ENCODE measurements around the gene GZF1.
A peak's percentile ranks its signal among the peaks of the same experiment; 100 is the strongest.

Gene GZF1

GRCh38 chr20:23401051-23401450 is 39.1 kb downstream of the GZF1 start:
- H3K4me3 ChIP-seq (ENCODE audit: low read length), result no peak overlapping the region
- TF ChIP-seq, protein P1, sequence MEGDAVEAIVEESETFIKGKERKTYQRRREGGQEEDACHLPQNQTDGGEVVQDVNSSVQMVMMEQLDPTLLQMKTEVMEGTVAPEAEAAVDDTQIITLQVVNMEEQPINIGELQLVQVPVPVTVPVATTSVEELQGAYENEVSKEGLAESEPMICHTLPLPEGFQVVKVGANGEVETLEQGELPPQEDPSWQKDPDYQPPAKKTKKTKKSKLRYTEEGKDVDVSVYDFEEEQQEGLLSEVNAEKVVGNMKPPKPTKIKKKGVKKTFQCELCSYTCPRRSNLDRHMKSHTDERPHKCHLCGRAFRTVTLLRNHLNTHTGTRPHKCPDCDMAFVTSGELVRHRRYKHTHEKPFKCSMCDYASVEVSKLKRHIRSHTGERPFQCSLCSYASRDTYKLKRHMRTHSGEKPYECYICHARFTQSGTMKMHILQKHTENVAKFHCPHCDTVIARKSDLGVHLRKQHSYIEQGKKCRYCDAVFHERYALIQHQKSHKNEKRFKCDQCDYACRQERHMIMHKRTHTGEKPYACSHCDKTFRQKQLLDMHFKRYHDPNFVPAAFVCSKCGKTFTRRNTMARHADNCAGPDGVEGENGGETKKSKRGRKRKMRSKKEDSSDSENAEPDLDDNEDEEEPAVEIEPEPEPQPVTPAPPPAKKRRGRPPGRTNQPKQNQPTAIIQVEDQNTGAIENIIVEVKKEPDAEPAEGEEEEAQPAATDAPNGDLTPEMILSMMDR (IDR thresholded peaks at IDR 0.05; ENCODE audit: insufficient read depth, low read depth, low read length, missing control alignments), result no peak
- DNase-seq (ENCODE audit: low read depth), result no peak

GRCh38 chr20:23403751-23404150 is 41.8 kb downstream of the GZF1 start:
- no peak for DNase-seq (ENCODE audit: low read depth)
- TF ChIP-seq, protein P1 (IDR thresholded peaks at IDR 0.05; ENCODE audit: insufficient read depth, low read depth, low read length, missing control alignments), result no peak

DNA sequence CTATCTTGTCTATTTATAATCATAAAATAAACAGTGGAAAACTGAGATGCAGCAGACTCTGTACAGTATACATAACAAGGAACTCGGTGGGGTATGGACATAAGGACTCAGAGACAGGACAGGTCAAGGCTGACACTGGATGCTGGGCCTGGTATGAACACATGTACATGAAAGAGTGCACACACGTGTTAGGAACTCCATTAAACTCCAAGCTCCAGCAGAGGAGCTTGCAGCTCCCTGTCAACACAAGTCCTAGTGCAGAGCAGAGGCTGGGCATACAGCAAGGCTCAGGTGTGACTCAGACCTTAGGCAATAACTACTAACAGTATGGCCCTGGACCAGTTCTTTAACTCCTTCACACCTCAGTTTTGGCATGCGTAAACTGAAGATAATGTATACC is 42.2 kb downstream of the GZF1 start:
- H3K4me3 ChIP-seq (ENCODE audit: low read length), result no peak overlapping the region
- TF ChIP-seq, protein P1 (IDR thresholded peaks at IDR 0.05; ENCODE audit: insufficient read depth, low read depth, low read length, missing control alignments), result no peak
- peak; percentile 91 for DNase-seq (ENCODE audit: low read depth)

More at GRCh38 chr20:23403751-23404150, 41.8 kb downstream of the GZF1 start:
- H3K4me3 ChIP-seq (ENCODE audit: low read length), result no peak overlapping the region

- no peak for DNase-seq (ENCODE audit: low read depth)
- TF ChIP-seq, protein P1 (IDR thresholded peaks at IDR 0.05; ENCODE audit: insufficient read depth, low read depth, low read length, missing control alignments), result no peak
Measured at GRCh38 chr20:23406880-23407279, 44.9 kb downstream of the GZF1 start.

GRCh38 chr20:23407781-23408464 is 45.9 kb downstream of the GZF1 start:
- DNase-seq (ENCODE audit: low read depth), result no peak
- TF ChIP-seq, protein P1 (IDR thresholded peaks at IDR 0.05; ENCODE audit: insufficient read depth, low read depth, low read length, missing control alignments), result no peak
- H3K4me3 ChIP-seq (ENCODE audit: low read length), result no peak overlapping the region

More at GRCh38 chr20:23406880-23407279, 44.9 kb downstream of the GZF1 start:
- no peak overlapping the region for H3K4me3 ChIP-seq (ENCODE audit: low read length)

GRCh38 chr20:23408957-23409356 is 47.0 kb downstream of the GZF1 start:
- TF ChIP-seq, protein P1 (IDR thresholded peaks at IDR 0.05; ENCODE audit: insufficient read depth, low read depth, low read length, missing control alignments), result no peak
- DNase-seq (ENCODE audit: low read depth), result no peak
- H3K4me3 ChIP-seq (ENCODE audit: low read length), result no peak overlapping the region

DNA sequence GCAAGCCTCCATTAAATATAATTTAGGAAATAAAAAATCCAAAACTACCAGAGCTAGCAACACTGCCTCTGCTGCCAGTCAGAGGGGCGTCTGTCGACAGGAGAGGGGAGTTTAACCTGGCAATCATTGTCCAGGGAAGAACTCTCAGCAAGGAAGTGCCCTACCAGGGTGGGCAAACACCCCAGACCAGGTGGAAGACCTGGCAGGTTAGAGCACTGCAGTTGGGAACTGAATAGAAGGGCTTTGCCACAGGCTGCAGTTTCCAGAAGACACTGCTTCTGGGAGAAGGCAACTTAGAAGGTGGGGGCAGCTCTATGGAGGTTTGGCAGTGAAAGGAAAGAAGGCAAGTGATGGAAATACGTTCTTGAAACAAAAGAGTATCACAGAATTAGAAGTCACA is 47.8 kb downstream of the GZF1 start:
- TF ChIP-seq, protein P1 (IDR thresholded peaks at IDR 0.05; ENCODE audit: insufficient read depth, low read depth, low read length, missing control alignments), result no peak
- DNase-seq (ENCODE audit: low read depth), result no peak

More for the DNA sequence above, 47.8 kb downstream of the GZF1 start:
- H3K4me3 ChIP-seq (ENCODE audit: low read length), result no peak overlapping the region

Measured in epithelial cell of esophagus (primary cell).